Fibroblast of lung (primary cell): ENCODE measurements around the gene CHURC1. TPM values are rescaled to one million over a fixed set of nuclear protein-coding genes. Genes with fewer than 3 reads are reported as not detected.

Experiments
- DNase-seq, 2 donors: peaks; one replicate each; pipeline versions ENCODE4 v3.0.0 to v3.0.0-alpha.2; 2010; ENCODE audit warnings: low read depth in 2 of 2
- H2AFZ ChIP-seq: 2 replicates; pipeline ENCODE4 v1.5.1; 2012; ENCODE audit warnings: low read length, control low read depth, inconsistent platforms
- H3K27ac ChIP-seq: 2 replicates; pipeline ENCODE4 v1.5.1; 2011; ENCODE audit warnings: low read length, control low read depth; ENCODE audit not compliant: insufficient read depth
- H3K27me3 ChIP-seq: 2 replicates; pipeline ENCODE4 v1.5.1; 2011; ENCODE audit warnings: mild to moderate bottlenecking, low read length; ENCODE audit not compliant: control insufficient read depth, insufficient read depth
- H3K36me3 ChIP-seq: 2 replicates; pipeline ENCODE4 v1.5.1; 2011; ENCODE audit warnings: low read length; ENCODE audit not compliant: control insufficient read depth, insufficient read depth
- H3K4me1 ChIP-seq: 2 replicates; pipeline ENCODE4 v1.5.1; 2011; ENCODE audit warnings: low read length; ENCODE audit not compliant: control insufficient read depth, insufficient read depth; ENCODE audit errors: extremely low read depth
- H3K4me2 ChIP-seq: 2 replicates; pipeline ENCODE4 v1.5.1; 2011; ENCODE audit warnings: low read length, control low read depth; ENCODE audit not compliant: insufficient read depth; ENCODE audit errors: extremely low read depth
- H3K4me3 ChIP-seq, 4 experiments: fragments of 200-600 bp in 1 of 4; sonication (generic) in 1 of 4; replicated peaks in 1 of 4; 2 replicates each; pipeline ENCODE4 v1.5.1; 2011 to 2016; ENCODE audit warnings: low read length in 4 of 4, low read depth in 3 of 4, mild to moderate bottlenecking in 3 of 4, control low read depth in 2 of 4, inconsistent platforms in 1 of 4, mixed read lengths in 1 of 4; ENCODE audit not compliant: insufficient read depth in 1 of 4; ENCODE audit errors: control extremely low read depth in 1 of 4
- H3K79me2 ChIP-seq: 2 replicates; pipeline ENCODE4 v1.5.1; 2012; ENCODE audit warnings: mild to moderate bottlenecking, low read length, inconsistent platforms; ENCODE audit not compliant: control insufficient read depth, insufficient read depth
- H3K9ac ChIP-seq: 2 replicates; pipeline ENCODE4 v1.5.1; 2011; ENCODE audit warnings: mild to moderate bottlenecking, low read length, control low read depth; ENCODE audit not compliant: insufficient read depth
- H3K9me3 ChIP-seq: 2 replicates; pipeline ENCODE4 v1.5.1; 2012; ENCODE audit warnings: low read depth, low read length; ENCODE audit not compliant: control insufficient read depth, insufficient read depth
- H4K20me1 ChIP-seq: 2 replicates; pipeline ENCODE4 v1.5.1; 2011; ENCODE audit warnings: low read length; ENCODE audit not compliant: control insufficient read depth, insufficient read depth; ENCODE audit errors: extremely low read depth
- CTCF ChIP-seq, 2 donors: IDR thresholded peaks in 1 of 2; conservative IDR thresholded peaks in 1 of 2; 1 replicate in 1 of 2; 2 replicates in 1 of 2; pipeline ENCODE4 v1.5.1; 2011 to 2012; ENCODE audit warnings: low read length in 2 of 2, control low read depth in 1 of 2, inconsistent platforms in 1 of 2, low read depth in 1 of 2, mild to moderate bottlenecking in 1 of 2
- EZH2 ChIP-seq: IDR thresholded peaks from 2 replicates; pipeline ENCODE4 v1.5.1; 2012; ENCODE audit warnings: low read length, control low read depth, mild to moderate bottlenecking; ENCODE audit errors: missing control alignments
- polyA plus RNA-seq, 2 donors: library from polyadenylated mRNA; depleted of rRNA in 1 of 2; stranded (reverse) in 1 of 2; unstranded in 1 of 2; fragments of >200 nt; gene quantifications; 2 replicates each; pipeline ENCODE4 v1.2.1, GENCODE V29; 2011 to 2012; ENCODE audit warnings: missing spikeins in 1 of 2
- total RNA-seq: library from RNA; depleted of rRNA; stranded (reverse); fragments of >200 nt; gene quantifications from 2 replicates; pipeline ENCODE4 v1.2.1, GENCODE V29; 2014

The CHURC1 gene
- total and polyA plus RNA-seq, 2 donors (not counting 1 experiment from before 2014, with no cell fraction given) = 38.6 to 89.5 TPM

- Histone ChIP-seq H3K4me1 (no peaks in the 10 kb centered on the region), H3K4me3 (no peak overlapping the region), H3K4me2 (no peak overlapping the region), H3K27me3 (peaks cover 29% of the 10 kb centered on the region), H3K79me2 (no peaks in the 10 kb centered on the region), H3K9ac (no peak overlapping the region), H2AFZ (no peak overlapping the region), H3K9me3 (no peaks in the 10 kb centered on the region), H4K20me1 (no peaks in the 10 kb centered on the region), H3K27ac (no peak overlapping the region), H3K36me3 (no peaks in the 10 kb centered on the region)
- DNase-seq = no peak
- no peak for TF ChIP-seq EZH2
- TF ChIP-seq CTCF (conservative IDR thresholded peaks at IDR 0.05 in 1 of 2, IDR thresholded peaks at IDR 0.05 in 1 of 2; ENCODE audit: low read depth in 1 of 2, low read length in 2 of 2) = no peak
These were observed 38.9 kb upstream of the CHURC1 start for GRCh38 chr14:64875350-64875749.

GRCh38 chr14:64877846-64878245, 36.4 kb upstream of the CHURC1 start:
- no peak overlapping the region for H2AFZ ChIP-seq
- H3K4me1 ChIP-seq = no peaks in the 10 kb centered on the region
- H3K4me2 ChIP-seq = no peak overlapping the region
- H4K20me1 ChIP-seq = no peaks in the 10 kb centered on the region
- TF ChIP-seq EZH2 (no peak), CTCF (conservative IDR thresholded peaks at IDR 0.05 in 1 of 2, IDR thresholded peaks at IDR 0.05 in 1 of 2; ENCODE audit: low read depth in 1 of 2, low read length in 2 of 2) (no peak)
- no peak for DNase-seq
- no peak overlapping the region for H3K4me3 ChIP-seq
- peaks cover 48% of the 10 kb centered on the region for H3K27me3 ChIP-seq
- H3K9me3 ChIP-seq = no peaks in the 10 kb centered on the region
- H3K79me2 ChIP-seq = no peaks in the 10 kb centered on the region
- H3K9ac ChIP-seq = no peak overlapping the region
- H3K36me3 ChIP-seq = no peaks in the 10 kb centered on the region
- H3K27ac ChIP-seq = no peak overlapping the region

GRCh38 chr14:64878837-64879634, 35.2 kb upstream of the CHURC1 start:
- H3K4me3 ChIP-seq = no peak overlapping the region
- H3K36me3 ChIP-seq = no peaks in the 10 kb centered on the region
- H3K9me3 ChIP-seq = no peaks in the 10 kb centered on the region
- peak; percentile 87 for TF ChIP-seq EZH2
- no peak for TF ChIP-seq CTCF (conservative IDR thresholded peaks at IDR 0.05 in 1 of 2, IDR thresholded peaks at IDR 0.05 in 1 of 2; ENCODE audit: low read depth in 1 of 2, low read length in 2 of 2)
- no peak overlapping the region for H2AFZ ChIP-seq
- DNase-seq = no peak
- H3K27me3 ChIP-seq = peaks cover 48% of the 10 kb centered on the region
- no peak overlapping the region for H3K27ac ChIP-seq
- H3K9ac ChIP-seq = no peak overlapping the region
- H3K79me2 ChIP-seq = no peaks in the 10 kb centered on the region
- H3K4me1 ChIP-seq = no peaks in the 10 kb centered on the region
- no peak overlapping the region for H3K4me2 ChIP-seq
- no peaks in the 10 kb centered on the region for H4K20me1 ChIP-seq
